HepG2 (cell line): ENCODE results near the gene DIAPH3.

Experiments used
- DMTF1 ChIP-seq: sonication (generic); formaldehyde crosslinking; IDR thresholded peaks from 2 replicates; pipeline ENCODE4 v1.4.0; 2020; ENCODE audit warnings: mild to moderate bottlenecking, missing genetic modification reagents
- IRX3 ChIP-seq: sonication (generic); formaldehyde crosslinking; IDR thresholded peaks from 2 replicates; pipeline ENCODE4 v1.8.1; 2023; ENCODE audit warnings: mild to moderate bottlenecking, low read depth, missing genetic modification reagents, borderline replicate concordance
- TF ChIP-seq, protein P1 (sequence below): sonication (generic); formaldehyde crosslinking; conservative IDR thresholded peaks from 2 replicates; pipeline ENCODE4 v1.4.0; 2020; ENCODE audit warnings: missing genetic modification reagents

DNA sequence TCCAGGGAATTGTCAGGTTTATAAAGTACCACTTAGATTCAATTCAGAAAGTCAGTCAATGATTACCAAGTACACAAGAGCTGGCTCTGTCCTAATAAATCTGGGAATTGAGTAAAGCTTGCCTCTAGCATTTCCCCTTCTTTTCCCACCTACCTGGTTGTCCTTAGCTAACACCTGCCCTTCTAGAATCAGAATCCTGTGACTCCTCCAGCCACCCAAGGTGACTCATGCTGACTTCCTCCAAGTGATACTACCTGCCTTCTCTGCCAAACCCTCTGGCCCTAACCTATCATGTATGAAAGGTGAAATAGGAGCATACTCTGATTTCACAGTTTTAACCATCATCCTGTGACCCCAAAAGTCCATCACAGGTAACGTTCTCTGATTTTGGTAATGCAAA is 151.2 kb downstream of the DIAPH3 start:
- no peak for TF ChIP-seq DMTF1 (CRISPR knock-in tag)
- TF ChIP-seq, protein P1, sequence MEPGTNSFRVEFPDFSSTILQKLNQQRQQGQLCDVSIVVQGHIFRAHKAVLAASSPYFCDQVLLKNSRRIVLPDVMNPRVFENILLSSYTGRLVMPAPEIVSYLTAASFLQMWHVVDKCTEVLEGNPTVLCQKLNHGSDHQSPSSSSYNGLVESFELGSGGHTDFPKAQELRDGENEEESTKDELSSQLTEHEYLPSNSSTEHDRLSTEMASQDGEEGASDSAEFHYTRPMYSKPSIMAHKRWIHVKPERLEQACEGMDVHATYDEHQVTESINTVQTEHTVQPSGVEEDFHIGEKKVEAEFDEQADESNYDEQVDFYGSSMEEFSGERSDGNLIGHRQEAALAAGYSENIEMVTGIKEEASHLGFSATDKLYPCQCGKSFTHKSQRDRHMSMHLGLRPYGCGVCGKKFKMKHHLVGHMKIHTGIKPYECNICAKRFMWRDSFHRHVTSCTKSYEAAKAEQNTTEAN: no peak
- no peak for TF ChIP-seq IRX3
